WTC11 (cell line): ENCODE measurements around the gene FAM20B. TPM values are rescaled to one million over a fixed set of nuclear protein-coding genes. Genes with fewer than 3 reads are reported as not detected.

ENCODE experiments used
- ATAC-seq: fragments of 200-7000 bp; cut with Tn5 transposase; 2 replicates; pipeline ENCODE4 v1.10.0; 2021; ENCODE audit warnings: mild to moderate bottlenecking, moderate library complexity
- CTCF ChIA-PET: fragments of 300-600 bp; sonication (Branson Sonifier 250); formaldehyde crosslinking; loops from one replicate; lab custom pipeline; 2021; ENCODE audit warnings: antibody characterized with exemption; lab: Charles Lee
- POLR2A ChIA-PET: fragments of 350-600 bp; sonication (Branson Sonifier 250); formaldehyde crosslinking; loops from one replicate; lab custom pipeline; 2021; ENCODE audit warnings: antibody characterized with exemption; lab: Charles Lee
- DNase-seq: peaks from one replicate; pipeline ENCODE4 v3.0.0; 2021; ENCODE audit warnings: low spot score
- H3K27ac Mint-ChIP-seq: 2 replicates; pipeline ENCODE4 v1.8.0; 2021; ENCODE audit warnings: mixed read lengths
- H3K27me3 Mint-ChIP-seq: 2 replicates; pipeline ENCODE4 v1.8.0; 2021; ENCODE audit warnings: low read depth, mild to moderate bottlenecking, moderate library complexity, mixed read lengths
- H3K36me3 Mint-ChIP-seq: 2 replicates; pipeline ENCODE4 v1.8.0; 2021; ENCODE audit warnings: mixed read lengths
- H3K4me1 Mint-ChIP-seq: 2 replicates; pipeline ENCODE4 v1.8.0; 2022; ENCODE audit warnings: mixed read lengths
- H3K4me3 Mint-ChIP-seq: 2 replicates; pipeline ENCODE4 v1.8.0; 2021; ENCODE audit warnings: mild to moderate bottlenecking, moderate library complexity, mixed read lengths
- H3K9me3 Mint-ChIP-seq: 2 replicates; pipeline ENCODE4 v1.8.0; 2021; ENCODE audit warnings: mixed read lengths
- ATF2 ChIP-seq: sonication (generic); formaldehyde crosslinking; IDR thresholded peaks from 2 replicates; pipeline ENCODE4 v1.8.1; 2022; ENCODE audit warnings: low read depth, missing genetic modification reagents, borderline replicate concordance
- ATF3 ChIP-seq: sonication (generic); formaldehyde crosslinking; conservative IDR thresholded peaks from 2 replicates; pipeline ENCODE4 v1.8.1; 2022; ENCODE audit warnings: mild to moderate bottlenecking, missing genetic modification reagents
- E2F4 ChIP-seq: sonication (generic); formaldehyde crosslinking; IDR thresholded peaks from 2 replicates; pipeline ENCODE4 v1.8.1; 2022; ENCODE audit warnings: low read depth, mild to moderate bottlenecking, moderate library complexity, missing genetic modification reagents, borderline replicate concordance
- E2F5 ChIP-seq: sonication (generic); formaldehyde crosslinking; IDR thresholded peaks from 2 replicates; pipeline ENCODE4 v1.8.1; 2022; ENCODE audit warnings: mild to moderate bottlenecking, moderate library complexity, missing genetic modification reagents
- ESRRA ChIP-seq: sonication (generic); formaldehyde crosslinking; IDR thresholded peaks from 2 replicates; pipeline ENCODE4 v1.8.1; 2022; ENCODE audit warnings: mild to moderate bottlenecking, missing genetic modification reagents, borderline replicate concordance
- FOXP1 ChIP-seq: sonication (generic); formaldehyde crosslinking; IDR thresholded peaks from 2 replicates; pipeline ENCODE4 v1.8.0; 2022; ENCODE audit warnings: missing genetic modification reagents, mild to moderate bottlenecking, moderate library complexity, borderline replicate concordance
- GRHL2 ChIP-seq: fragments of 250-450 bp; sonication (Bioruptor Pico); IDR thresholded peaks from 2 replicates; pipeline ENCODE4 v1.8.0; 2022; ENCODE audit warnings: mild to moderate bottlenecking, moderate library complexity; ENCODE audit not compliant: insufficient replicate concordance, severe bottlenecking
- NR2C2 ChIP-seq: sonication (generic); formaldehyde crosslinking; IDR thresholded peaks from 2 replicates; pipeline ENCODE4 v1.8.0; 2022; ENCODE audit warnings: mild to moderate bottlenecking, missing genetic modification reagents
- NR3C1 ChIP-seq: sonication (generic); formaldehyde crosslinking; conservative IDR thresholded peaks from 2 replicates; pipeline ENCODE4 v1.8.1; 2023; ENCODE audit warnings: low read depth, mild to moderate bottlenecking, missing genetic modification reagents
- OVOL2 ChIP-seq: fragments of 250-450 bp; sonication (Bioruptor Pico); IDR thresholded peaks from 2 replicates; pipeline ENCODE4 v1.9.0; 2021; ENCODE audit warnings: mild to moderate bottlenecking, borderline replicate concordance
- PRDM15 ChIP-seq: sonication (generic); formaldehyde crosslinking; IDR thresholded peaks from 2 replicates; pipeline ENCODE4 v1.8.0; 2022; ENCODE audit warnings: missing genetic modification reagents
- SOX15 ChIP-seq: fragments of 250-450 bp; sonication (Bioruptor Pico); IDR thresholded peaks from 2 replicates; pipeline ENCODE4 v1.9.0; 2021; ENCODE audit warnings: mild to moderate bottlenecking
- ZNF138 ChIP-seq: sonication (generic); formaldehyde crosslinking; conservative IDR thresholded peaks from 2 replicates; pipeline ENCODE4 v1.8.1; 2022; ENCODE audit warnings: mild to moderate bottlenecking, moderate library complexity, missing genetic modification reagents
- ZNF232 ChIP-seq: sonication (generic); formaldehyde crosslinking; IDR thresholded peaks from 2 replicates; pipeline ENCODE4 v1.8.0; 2022; ENCODE audit warnings: mild to moderate bottlenecking, missing genetic modification reagents
- ZNF281 ChIP-seq: sonication (generic); formaldehyde crosslinking; IDR thresholded peaks from 2 replicates; pipeline ENCODE4 v1.8.0; 2023; ENCODE audit warnings: mild to moderate bottlenecking, missing genetic modification reagents
- ZNF317 ChIP-seq: sonication (generic); formaldehyde crosslinking; IDR thresholded peaks from 2 replicates; pipeline ENCODE4 v1.8.1; 2023; ENCODE audit warnings: low read depth, mild to moderate bottlenecking, moderate library complexity, missing genetic modification reagents, borderline replicate concordance
- ZNF671 ChIP-seq: fragments of 250-450 bp; sonication (Bioruptor Pico); IDR thresholded peaks from 2 replicates; pipeline ENCODE4 v1.8.0; 2021; ENCODE audit warnings: mild to moderate bottlenecking
- total RNA-seq: library from RNA; stranded (reverse); gene quantifications from 3 replicates; pipeline ENCODE4 v1.2.3, GENCODE V29; 2021

The FAM20B gene
- total RNA-seq, 1 experiment from 2014 or later, result 36.1 TPM

GRCh38 chr1:179030683-179031082 lies 5.0 kb downstream of the FAM20B start:
- no peak for TF ChIP-seq ZNF671 (CRISPR knock-in tag)
- TF ChIP-seq NR3C1 (CRISPR knock-in tag), result no peak
- no peak for TF ChIP-seq GRHL2 (CRISPR knock-in tag)
- no peak for TF ChIP-seq ATF2
- TF ChIP-seq ZNF138, result no peak
- TF ChIP-seq ESRRA, result no peak
- no peak for TF ChIP-seq FOXP1 (CRISPR knock-in tag)
- no peak for TF ChIP-seq SOX15
- TF ChIP-seq E2F5 (CRISPR knock-in tag), result no peak
- TF ChIP-seq ZNF281 (CRISPR knock-in tag), result no peak
- TF ChIP-seq ZNF232, result no peak
- TF ChIP-seq PRDM15 (CRISPR knock-in tag), result no peak
- TF ChIP-seq ZNF317 (CRISPR knock-in tag), result no peak
- no peak for TF ChIP-seq E2F4 (CRISPR knock-in tag)
- TF ChIP-seq NR2C2 (CRISPR knock-in tag), result no peak
- no peak for TF ChIP-seq ATF3 (CRISPR knock-in tag)
- TF ChIP-seq OVOL2, result no peak
- TF ChIP-seq, all 79 proteins: peak for 0
- Mint-ChIP-seq H3K36me3 (no peaks in the 10 kb centered on the region), H3K9me3 (no peaks in the 10 kb centered on the region), H3K27me3 (no peaks in the 10 kb centered on the region; the same call in 1 of the 2 replicates), H3K4me3 (no peak overlapping the region), H3K4me1 (peaks cover 70% of the 10 kb centered on the region), H3K27ac (no peak overlapping the region)
- ChIA-PET CTCF (no interaction called here), POLR2A (no interaction called here)
- DNase-seq (no peak), ATAC-seq (no peak)
